Stimulated activated CD8-positive, alpha-beta memory T cell treated with anti-CD3 and anti-CD28 coated beads, Interleukin-4, amount 100 ng/mL, for 24 hours (primary cell): Measurements from ENCODE around the gene TIFAB.

Experiments
- DNase-seq: peaks from one replicate; pipeline ENCODE4 v3.0.0-alpha.2; 2020; ENCODE audit warnings: low read depth

Gene TIFAB

GRCh38 chr5:135458356-135458755, 6.2 kb upstream of the TIFAB start:
- DNase-seq = no peak

- DNase-seq = peak; percentile 48
Observed at GRCh38 chr5:135457424-135458071, 5.4 kb upstream of the TIFAB start.

GRCh38 chr5:135456238-135457099, 4.3 kb upstream of the TIFAB start:
- DNase-seq = no peak

- no peak for DNase-seq
Observed at GRCh38 chr5:135455876-135456237, 3.7 kb upstream of the TIFAB start.

- no peak for DNase-seq
Observed at GRCh38 chr5:135454946-135455345, 2.8 kb upstream of the TIFAB start.

GRCh38 chr5:135453613-135454012, 1.5 kb upstream of the TIFAB start:
- DNase-seq = no peak

- no peak for DNase-seq
Observed at GRCh38 chr5:135451581-135452320, 400 bp downstream of the TIFAB start.

- no peak for DNase-seq
Observed at GRCh38 chr5:135450952-135451351, 1.2 kb downstream of the TIFAB start.

GRCh38 chr5:135450336-135450735, 1.8 kb downstream of the TIFAB start:
- DNase-seq = no peak

GRCh38 chr5:135449644-135450043, 2.5 kb downstream of the TIFAB start:
- DNase-seq = no peak

- DNase-seq = no peak
Observed at GRCh38 chr5:135448791-135449507, 3.2 kb downstream of the TIFAB start.

GRCh38 chr5:135448071-135448739, 3.9 kb downstream of the TIFAB start:
- DNase-seq = no peak

GRCh38 chr5:135447298-135447929, 4.7 kb downstream of the TIFAB start, which contains the start of gene DCANP1:
DCANP1 (minus strand) TSS chr5:135447348; CDS start chr5:135447108, 240 bp downstream.
- no peak for DNase-seq

- DNase-seq = no peak
Observed at GRCh38 chr5:135446615-135447014, 5.5 kb downstream of the TIFAB start.

GRCh38 chr5:135446206-135446605, 5.9 kb downstream of the TIFAB start:
- DNase-seq = no peak

- no peak for DNase-seq
Observed at GRCh38 chr5:135445306-135445985, 6.7 kb downstream of the TIFAB start.

- DNase-seq = no peak
Observed at GRCh38 chr5:135444881-135445280, 7.3 kb downstream of the TIFAB start.

- DNase-seq = no peak
Observed at GRCh38 chr5:135444360-135444759, 7.8 kb downstream of the TIFAB start.

GRCh38 chr5:135443161-135443960, 8.8 kb downstream of the TIFAB start:
- no peak for DNase-seq
